SK-N-MC (cell line): ENCODE results near the gene ANKRD23.

Experiments
- DNase-seq: peaks from one replicate; pipeline ENCODE4 v3.0.0-alpha.2; 2011; ENCODE audit warnings: low read depth, low spot score
- H3K27ac ChIP-seq: fragments of 200-600 bp; sonication (generic); 2 replicates; pipeline ENCODE4 v1.5.1; 2016; ENCODE audit warnings: mixed run types
- H3K36me3 ChIP-seq: fragments of 200-600 bp; sonication (generic); 2 replicates; pipeline ENCODE4 v1.6.1; 2017; ENCODE audit warnings: antibody characterized with exemption, low read length, mixed read lengths; ENCODE audit not compliant: insufficient read depth
- H3K4me3 ChIP-seq: fragments of 200-600 bp; sonication (generic); 2 replicates; pipeline ENCODE4 v1.5.1; 2016
- H3K9ac ChIP-seq: fragments of 200-600 bp; sonication (generic); 2 replicates; pipeline ENCODE4 v1.8.0; 2017; ENCODE audit warnings: mixed run types, mixed read lengths; ENCODE audit not compliant: insufficient read length
- H3K9me3 ChIP-seq: fragments of 200-600 bp; sonication (generic); 2 replicates; pipeline ENCODE4 v1.6.1; 2017; ENCODE audit warnings: low read depth, mild to moderate bottlenecking, antibody characterized with exemption, low read length, moderate library complexity, mixed read lengths
- EZH2 ChIP-seq: fragments of 200-600 bp; sonication (generic); IDR thresholded peaks from one replicate; pipeline ENCODE4 v1.6.1; 2017; ENCODE audit warnings: antibody characterized with exemption
- FOXP2 ChIP-seq: optimal IDR thresholded peaks from 2 replicates; pipeline ENCODE3; 2011; ENCODE audit warnings: mild to moderate bottlenecking, moderate library complexity; ENCODE audit not compliant: insufficient read depth; ENCODE audit errors: extremely low read length, control extremely low read depth
- POLR2AphosphoS5 ChIP-seq: IDR thresholded peaks from 2 replicates; pipeline ENCODE4 v1.6.1; 2012; ENCODE audit warnings: mild to moderate bottlenecking, low read depth, low read length, borderline replicate concordance

Gene ANKRD23

GRCh38 chr2:96795076-96795475, 48.7 kb downstream of the ANKRD23 start:
- no peak for TF ChIP-seq EZH2
- no peak for TF ChIP-seq POLR2AphosphoS5
- TF ChIP-seq FOXP2, result no peak
- no peak for DNase-seq

GRCh38 chr2:96792772-96793749, 50.8 kb downstream of the ANKRD23 start:
- TF ChIP-seq EZH2 (no peak), POLR2AphosphoS5 (no peak), FOXP2 (no peak)
- H3K36me3 ChIP-seq, result no peaks in the 10 kb centered on the region
- H3K4me3 ChIP-seq, result no peak overlapping the region
- no peaks in the 10 kb centered on the region for H3K9me3 ChIP-seq
- H3K27ac ChIP-seq, result no peak overlapping the region
- H3K9ac ChIP-seq, result no peak overlapping the region
- no peak for DNase-seq

More at GRCh38 chr2:96795076-96795475, 48.7 kb downstream of the ANKRD23 start:
- Histone ChIP-seq H3K9ac (no peak overlapping the region), H3K9me3 (no peaks in the 10 kb centered on the region), H3K27ac (no peak overlapping the region), H3K36me3 (no peaks in the 10 kb centered on the region), H3K4me3 (no peak overlapping the region)

GRCh38 chr2:96789245-96789617, 54.6 kb downstream of the ANKRD23 start:
- Histone ChIP-seq H3K9ac (no peak overlapping the region), H3K4me3 (no peak overlapping the region), H3K9me3 (no peaks in the 10 kb centered on the region), H3K36me3 (no peaks in the 10 kb centered on the region), H3K27ac (no peak overlapping the region)
- no peak for DNase-seq
- TF ChIP-seq EZH2 (no peak), FOXP2 (no peak), POLR2AphosphoS5 (no peak)

GRCh38 chr2:96788442-96789244, 55.2 kb downstream of the ANKRD23 start:
- no peak overlapping the region for H3K27ac ChIP-seq
- DNase-seq, result no peak
- no peak overlapping the region for H3K4me3 ChIP-seq
- H3K36me3 ChIP-seq, result no peaks in the 10 kb centered on the region
- no peaks in the 10 kb centered on the region for H3K9me3 ChIP-seq
- TF ChIP-seq FOXP2 (no peak), POLR2AphosphoS5 (no peak), EZH2 (no peak)
- H3K9ac ChIP-seq, result no peak overlapping the region
